ENCODE measurements around the gene PTPRO. TPM values are rescaled to one million over a fixed set of nuclear protein-coding genes. Genes with fewer than 3 reads are reported as not detected.

The PTPRO gene
- total RNA-seq, 2 experiments from 2014 or later = 1.1 to 2.6 TPM

DNA sequence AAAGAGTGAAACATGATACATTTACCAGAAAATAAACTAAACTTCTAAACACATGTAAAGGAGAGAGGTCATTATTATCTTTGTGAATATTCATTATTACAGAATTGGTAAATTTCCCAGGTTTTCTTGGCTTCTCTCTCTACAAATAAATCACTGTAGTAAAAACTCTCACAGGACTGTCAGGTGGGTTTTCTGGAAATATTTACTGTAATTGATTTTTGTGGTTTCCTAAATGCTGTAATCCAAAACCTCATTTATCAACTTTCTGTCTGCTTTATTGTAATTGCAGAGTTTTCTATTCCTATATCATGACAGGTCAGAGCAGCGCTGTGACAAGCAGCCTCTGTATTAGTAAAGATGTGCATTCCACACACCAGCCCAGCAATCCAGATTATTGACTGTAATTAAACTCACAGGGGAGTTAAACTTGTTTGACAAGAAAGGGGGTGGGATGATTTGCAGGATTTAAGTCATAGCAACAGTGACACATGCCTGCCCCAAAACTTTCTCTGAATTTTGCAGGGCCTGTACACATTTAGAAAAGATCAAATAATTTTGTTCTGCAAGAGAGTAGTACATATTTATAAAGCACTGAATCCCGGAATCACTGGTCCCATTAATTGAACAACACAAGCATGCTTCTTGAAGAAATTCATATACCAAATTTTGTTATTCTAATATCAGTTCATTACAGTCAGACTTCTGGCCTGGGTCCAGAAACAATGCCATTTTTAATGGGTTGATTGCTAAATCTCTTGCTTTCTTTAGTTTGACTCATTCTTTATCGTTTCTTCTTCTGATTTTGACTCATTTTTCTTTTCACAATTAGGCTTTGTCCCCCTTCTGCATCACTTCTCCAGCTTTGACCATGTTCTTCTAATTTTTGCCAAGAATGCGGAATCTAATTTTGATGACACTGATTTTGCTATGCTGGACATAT lies 42.2 kb downstream of the PTPRO start:
- CTCF ChIA-PET = interaction anchor here (1.4 kb wide), 1 partner anchor 159 kb away, joined by 3 read pairs; no protein-coding TSS in a partner anchor
- H3K27me3 Mint-ChIP-seq (ENCODE audit: low read depth) = peaks cover 9% of the 10 kb centered on the region
- H3K4me3 Mint-ChIP-seq = no peak overlapping the region
- DNase-seq (no peak), ATAC-seq (no peak)
- H3K36me3 Mint-ChIP-seq (ENCODE audit: low read depth) = no peaks in the 10 kb centered on the region
- no peaks in the 10 kb centered on the region for H3K9me3 Mint-ChIP-seq (ENCODE audit: insufficient read depth)
- POLR2A ChIA-PET = no interaction called here
- H3K27ac Mint-ChIP-seq = no peak overlapping the region
- no peaks in the 10 kb centered on the region for H3K4me1 Mint-ChIP-seq (ENCODE audit: low read depth)

DNA sequence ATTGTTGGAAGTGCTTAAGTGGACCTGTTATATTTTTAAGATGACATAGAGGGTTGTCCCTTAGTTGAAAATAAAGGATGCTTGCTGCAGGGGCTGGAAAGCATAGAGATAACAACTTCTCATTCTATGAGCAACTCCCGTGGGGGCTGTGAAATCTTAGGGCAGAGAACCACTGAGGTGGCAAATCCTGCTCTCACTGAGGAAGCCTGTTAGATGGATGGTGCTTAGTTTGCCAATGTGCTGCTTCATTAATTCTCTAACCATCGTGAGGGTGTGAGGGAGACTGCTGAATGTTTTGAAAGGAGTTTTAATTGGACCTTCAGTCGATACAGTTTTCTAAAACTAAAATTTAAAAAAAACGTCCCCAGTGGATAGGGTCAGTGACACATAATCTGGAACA lies 46.5 kb downstream of the PTPRO start:
- CTCF ChIA-PET = no interaction called here
- Mint-ChIP-seq H3K36me3 (ENCODE audit: low read depth) (no peaks in the 10 kb centered on the region), H3K4me1 (ENCODE audit: low read depth) (no peaks in the 10 kb centered on the region), H3K4me3 (no peak overlapping the region), H3K27me3 (ENCODE audit: low read depth) (peaks cover 7% of the 10 kb centered on the region), H3K27ac (no peak overlapping the region), H3K9me3 (ENCODE audit: insufficient read depth) (no peaks in the 10 kb centered on the region)
- POLR2A ChIA-PET = no interaction called here
- ATAC-seq (no peak), DNase-seq (no peak)

GRCh38 chr12:15372352-15372751 lies 50.0 kb downstream of the PTPRO start:
- no peaks in the 10 kb centered on the region for H3K36me3 Mint-ChIP-seq (ENCODE audit: low read depth)
- H3K27me3 Mint-ChIP-seq (ENCODE audit: low read depth) = no peaks in the 10 kb centered on the region
- H3K4me3 Mint-ChIP-seq = no peak overlapping the region
- peaks cover 6% of the 10 kb centered on the region for H3K9me3 Mint-ChIP-seq (ENCODE audit: insufficient read depth)
- ChIA-PET CTCF (no interaction called here), POLR2A (no interaction called here)
- no peak for DNase-seq
- H3K27ac Mint-ChIP-seq = no peak overlapping the region
- ATAC-seq = no peak
- no peaks in the 10 kb centered on the region for H3K4me1 Mint-ChIP-seq (ENCODE audit: low read depth)

DNA sequence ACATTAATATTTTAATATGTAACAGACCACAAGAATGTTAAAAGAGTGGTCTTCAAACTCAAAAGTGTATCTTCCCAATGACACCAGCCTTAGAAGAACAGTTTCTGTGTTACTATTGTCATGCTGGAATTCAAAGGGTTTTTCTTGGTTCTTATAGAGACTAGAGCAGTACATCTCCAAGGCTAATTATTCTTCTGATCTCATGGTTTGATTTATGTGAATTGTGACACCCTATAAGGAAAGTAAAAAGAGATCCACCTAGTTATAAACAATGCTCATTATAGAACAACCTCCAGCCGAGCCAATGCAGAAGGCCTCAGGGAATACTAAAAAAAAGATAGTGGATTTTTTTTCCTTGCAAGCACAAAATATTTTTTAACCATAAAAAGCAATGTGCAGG lies 65.5 kb downstream of the PTPRO start:
- Mint-ChIP-seq H3K27ac (no peak overlapping the region), H3K9me3 (ENCODE audit: insufficient read depth) (no peaks in the 10 kb centered on the region), H3K27me3 (ENCODE audit: low read depth) (no peaks in the 10 kb centered on the region), H3K4me1 (ENCODE audit: low read depth) (no peaks in the 10 kb centered on the region), H3K4me3 (no peak overlapping the region), H3K36me3 (ENCODE audit: low read depth) (no peaks in the 10 kb centered on the region)
- POLR2A ChIA-PET = no interaction called here
- CTCF ChIA-PET = no interaction called here
- ATAC-seq = no peak
- DNase-seq = no peak

DNA sequence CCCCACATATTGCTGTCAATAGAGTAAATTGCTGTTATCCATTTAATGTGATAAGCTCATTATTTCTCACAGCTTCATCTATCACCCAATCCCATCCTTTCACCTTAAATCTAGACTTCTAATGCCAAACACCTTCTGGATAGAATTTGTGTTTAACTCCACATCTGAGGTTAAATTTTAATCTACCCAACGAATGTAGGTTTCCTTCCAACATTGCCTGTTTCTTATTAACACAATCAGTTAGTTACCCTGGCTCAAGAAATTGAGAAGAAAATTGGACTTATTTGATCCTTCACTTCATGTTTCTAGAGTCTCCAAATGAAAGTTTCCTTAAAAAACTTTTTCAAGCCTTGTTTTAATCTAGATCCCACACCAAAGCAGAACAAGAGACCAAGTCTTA lies 67.3 kb downstream of the PTPRO start:
- H3K27ac Mint-ChIP-seq = no peak overlapping the region
- ChIA-PET CTCF (no interaction called here), POLR2A (interaction anchor here (0.6 kb wide), 1 partner anchor 113 kb away, joined by 4 read pairs; no protein-coding TSS in a partner anchor)
- no peaks in the 10 kb centered on the region for H3K36me3 Mint-ChIP-seq (ENCODE audit: low read depth)
- no peaks in the 10 kb centered on the region for H3K27me3 Mint-ChIP-seq (ENCODE audit: low read depth)
- H3K9me3 Mint-ChIP-seq (ENCODE audit: insufficient read depth) = no peaks in the 10 kb centered on the region
- DNase-seq (no peak), ATAC-seq (no peak)
- H3K4me1 Mint-ChIP-seq (ENCODE audit: low read depth) = no peaks in the 10 kb centered on the region
- no peak overlapping the region for H3K4me3 Mint-ChIP-seq

- Mint-ChIP-seq H3K27ac (no peak overlapping the region), H3K4me1 (ENCODE audit: low read depth) (no peaks in the 10 kb centered on the region), H3K36me3 (ENCODE audit: low read depth) (no peaks in the 10 kb centered on the region), H3K4me3 (no peak overlapping the region), H3K9me3 (ENCODE audit: insufficient read depth) (no peaks in the 10 kb centered on the region), H3K27me3 (ENCODE audit: low read depth) (no peaks in the 10 kb centered on the region)
- ChIA-PET CTCF (no interaction called here), POLR2A (no interaction called here)
- DNase-seq (no peak), ATAC-seq (no peak)
Measured at GRCh38 chr12:15393037-15393436, 70.7 kb downstream of the PTPRO start.

DNA sequence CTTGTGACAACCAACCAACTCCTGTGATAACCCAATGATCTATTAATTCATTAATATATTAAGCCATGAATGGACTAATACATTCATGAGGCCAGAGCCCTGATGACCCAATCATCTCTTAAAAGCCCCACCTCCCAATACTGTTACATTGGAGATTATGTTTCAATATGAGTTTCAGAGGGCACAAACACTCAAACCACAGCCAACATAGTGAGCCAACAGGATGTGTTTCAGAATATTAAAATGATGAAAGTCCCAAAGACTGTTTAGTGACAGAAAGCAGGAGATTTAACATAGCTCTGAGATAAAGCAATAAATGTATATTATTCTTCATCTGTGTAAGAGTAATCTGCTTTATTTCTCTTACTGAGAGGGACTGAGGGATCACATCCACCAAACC lies 71.7 kb downstream of the PTPRO start:
- no peaks in the 10 kb centered on the region for H3K4me1 Mint-ChIP-seq (ENCODE audit: low read depth)
- no peaks in the 10 kb centered on the region for H3K9me3 Mint-ChIP-seq (ENCODE audit: insufficient read depth)
- ChIA-PET CTCF (no interaction called here), POLR2A (no interaction called here)
- no peaks in the 10 kb centered on the region for H3K27me3 Mint-ChIP-seq (ENCODE audit: low read depth)
- no peak for ATAC-seq
- H3K4me3 Mint-ChIP-seq = no peak overlapping the region
- H3K27ac Mint-ChIP-seq = no peak overlapping the region
- no peak for DNase-seq
- H3K36me3 Mint-ChIP-seq (ENCODE audit: low read depth) = no peaks in the 10 kb centered on the region

DNA sequence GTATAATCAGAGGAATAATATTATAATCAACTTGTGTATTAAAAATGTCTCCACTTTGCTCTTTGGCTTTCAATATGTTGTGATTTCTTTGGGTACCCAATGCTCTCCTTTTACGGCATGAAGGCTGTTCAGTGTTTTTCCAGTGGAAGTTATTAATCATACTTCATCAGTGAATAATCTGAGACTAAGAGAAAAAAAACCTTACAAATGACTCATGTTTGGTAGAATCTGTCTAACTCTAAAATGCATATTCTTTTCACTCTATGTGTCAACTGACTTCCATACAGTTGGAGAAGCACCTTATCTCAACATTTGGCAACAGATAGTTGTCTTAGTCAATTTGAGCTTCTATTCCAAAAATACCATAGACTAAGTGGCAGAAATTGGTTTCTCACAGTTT lies 82.2 kb downstream of the PTPRO start:
- CTCF ChIA-PET = no interaction called here
- POLR2A ChIA-PET = no interaction called here
- DNase-seq (no peak), ATAC-seq (no peak)
- Mint-ChIP-seq H3K4me3 (no peak overlapping the region), H3K27ac (no peak overlapping the region), H3K9me3 (ENCODE audit: insufficient read depth) (no peaks in the 10 kb centered on the region), H3K4me1 (ENCODE audit: low read depth) (no peaks in the 10 kb centered on the region), H3K27me3 (ENCODE audit: low read depth) (peaks cover 2% of the 10 kb centered on the region), H3K36me3 (ENCODE audit: low read depth) (no peaks in the 10 kb centered on the region)

DNA sequence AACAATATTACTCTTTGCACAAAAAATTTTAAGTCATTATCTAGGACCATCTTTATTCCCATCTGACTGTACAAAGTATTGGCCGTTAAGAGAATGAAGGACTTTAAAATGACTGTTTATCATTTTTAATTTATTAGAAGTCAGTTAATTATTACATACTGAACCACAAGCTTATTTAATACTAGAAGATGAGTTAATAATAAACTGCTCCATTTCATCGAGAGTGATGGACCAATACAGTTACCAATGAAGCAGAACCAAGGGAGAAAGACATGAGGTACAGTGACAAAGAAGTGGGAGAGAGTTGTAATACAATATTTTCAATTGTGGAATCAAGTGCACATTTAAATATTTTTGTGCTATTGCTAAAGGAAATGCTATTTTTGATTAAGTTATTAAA lies 83.3 kb downstream of the PTPRO start:
- Mint-ChIP-seq H3K27ac (no peak overlapping the region), H3K36me3 (ENCODE audit: low read depth) (no peaks in the 10 kb centered on the region), H3K4me1 (ENCODE audit: low read depth) (no peaks in the 10 kb centered on the region), H3K4me3 (no peak overlapping the region), H3K27me3 (ENCODE audit: low read depth) (peaks cover 2% of the 10 kb centered on the region), H3K9me3 (ENCODE audit: insufficient read depth) (no peaks in the 10 kb centered on the region)
- DNase-seq (no peak), ATAC-seq (no peak)
- CTCF ChIA-PET = no interaction called here
- POLR2A ChIA-PET = no interaction called here

- POLR2A ChIA-PET = no interaction called here
- H3K4me3 Mint-ChIP-seq = no peak overlapping the region
- no peak overlapping the region for H3K27ac Mint-ChIP-seq
- H3K4me1 Mint-ChIP-seq (ENCODE audit: low read depth) = no peaks in the 10 kb centered on the region
- no peaks in the 10 kb centered on the region for H3K36me3 Mint-ChIP-seq (ENCODE audit: low read depth)
- ATAC-seq (no peak), DNase-seq (no peak)
- H3K9me3 Mint-ChIP-seq (ENCODE audit: insufficient read depth) = no peaks in the 10 kb centered on the region
- CTCF ChIA-PET = no interaction called here
- peaks cover 2% of the 10 kb centered on the region for H3K27me3 Mint-ChIP-seq (ENCODE audit: low read depth)
Measured at GRCh38 chr12:15407025-15407424, 84.7 kb downstream of the PTPRO start.

- Mint-ChIP-seq H3K27me3 (ENCODE audit: low read depth) (no peaks in the 10 kb centered on the region), H3K4me3 (no peak overlapping the region), H3K36me3 (ENCODE audit: low read depth) (no peaks in the 10 kb centered on the region), H3K4me1 (ENCODE audit: low read depth) (no peaks in the 10 kb centered on the region), H3K27ac (no peak overlapping the region), H3K9me3 (ENCODE audit: insufficient read depth) (no peaks in the 10 kb centered on the region)
- CTCF ChIA-PET = no interaction called here
- ATAC-seq = no peak
- POLR2A ChIA-PET = no interaction called here
- DNase-seq = no peak
Measured at GRCh38 chr12:15411842-15412241, 89.5 kb downstream of the PTPRO start.

DNA sequence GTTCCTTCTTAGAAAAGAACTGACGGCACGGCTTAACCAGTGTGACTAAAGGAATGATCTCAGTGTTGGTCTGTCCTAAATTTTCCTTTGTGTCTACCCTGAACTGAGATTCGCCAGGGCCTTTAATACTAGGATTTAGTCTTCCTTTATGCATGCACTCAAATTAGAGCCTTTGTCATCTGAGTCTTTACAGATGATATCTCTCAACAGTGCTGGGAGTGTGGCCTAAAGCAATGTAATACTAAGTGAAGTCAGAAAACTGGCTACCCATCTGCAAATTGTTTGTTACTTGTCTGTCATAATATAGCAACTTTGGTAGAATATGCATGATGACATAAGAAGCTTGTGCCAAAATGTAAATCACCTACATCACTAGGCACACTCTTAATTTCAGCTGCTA lies 95.4 kb downstream of the PTPRO start:
- Mint-ChIP-seq H3K4me1 (ENCODE audit: low read depth) (no peaks in the 10 kb centered on the region), H3K4me3 (no peak overlapping the region), H3K27me3 (ENCODE audit: low read depth) (no peaks in the 10 kb centered on the region), H3K27ac (no peak overlapping the region), H3K36me3 (ENCODE audit: low read depth) (no peaks in the 10 kb centered on the region), H3K9me3 (ENCODE audit: insufficient read depth) (no peaks in the 10 kb centered on the region)
- CTCF ChIA-PET = no interaction called here
- ATAC-seq = no peak
- no peak for DNase-seq
- POLR2A ChIA-PET = no interaction called here

GRCh38 chr12:15423629-15424028 lies 101.3 kb downstream of the PTPRO start:
- no peak overlapping the region for H3K27ac Mint-ChIP-seq
- POLR2A ChIA-PET = no interaction called here
- no peak for ATAC-seq

More at GRCh38 chr12:15423629-15424028, 101.3 kb downstream of the PTPRO start:
- no peaks in the 10 kb centered on the region for H3K27me3 Mint-ChIP-seq (ENCODE audit: low read depth)
- CTCF ChIA-PET = no interaction called here
- H3K4me1 Mint-ChIP-seq (ENCODE audit: low read depth) = no peaks in the 10 kb centered on the region
- DNase-seq = no peak
- H3K4me3 Mint-ChIP-seq = no peak overlapping the region
- no peaks in the 10 kb centered on the region for H3K9me3 Mint-ChIP-seq (ENCODE audit: insufficient read depth)
- no peaks in the 10 kb centered on the region for H3K36me3 Mint-ChIP-seq (ENCODE audit: low read depth)
